HL-60/S4 treated with phorbol 12-myristate 13-acetate at 8.2 ng/mL for 4 days and 3 days (cell line): ENCODE data around the gene MECP2.

ENCODE experiments used
- in situ Hi-C: fragments of 300-500 bp; cut with MboI; formaldehyde crosslinking; loops from 2 replicates; pipeline ENCODE4 v1.15.0; 2022; ENCODE audit warnings: low sequenced_read_pairs

The MECP2 gene

DNA sequence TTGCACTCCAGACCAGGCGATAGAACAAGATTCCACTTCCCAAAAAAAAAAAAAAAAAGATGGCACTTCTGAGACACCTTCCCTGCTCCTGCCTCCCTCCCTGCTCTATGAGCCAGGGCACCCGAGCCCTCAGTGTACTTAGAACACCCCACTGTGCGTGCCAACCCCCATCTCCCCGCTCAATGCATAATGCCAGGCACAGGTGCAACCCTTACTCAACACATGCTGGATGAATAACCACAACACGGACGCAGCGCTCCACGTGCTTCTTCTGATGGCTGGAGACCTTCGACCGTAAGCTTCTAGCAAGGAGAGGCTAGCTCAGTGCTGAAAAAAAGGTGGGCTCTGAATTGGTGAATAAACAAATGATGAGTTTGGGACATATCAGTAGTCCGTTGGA, 57.9 kb downstream of the MECP2 start:
- in situ Hi-C loops = no loop called here

DNA sequence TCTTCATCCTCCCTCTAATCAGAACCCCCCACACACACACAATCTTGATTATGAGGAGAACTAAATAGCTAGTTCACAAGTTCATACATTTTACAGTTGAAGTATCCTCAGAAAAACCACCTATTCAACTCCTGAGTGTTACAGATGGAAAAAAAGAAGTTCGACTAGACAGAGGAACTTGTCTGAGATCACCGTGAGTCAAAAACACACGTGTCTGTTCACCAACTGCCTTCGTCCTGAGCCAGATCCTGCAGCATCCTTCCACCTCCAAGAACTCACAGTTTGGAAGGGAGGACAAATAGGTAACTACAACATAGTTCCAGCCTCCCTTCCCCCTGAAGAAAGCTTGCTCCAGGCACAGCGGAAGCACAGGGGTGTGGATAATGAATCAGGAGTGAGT, 58.9 kb downstream of the MECP2 start:
- in situ Hi-C loops = no loop called here

DNA sequence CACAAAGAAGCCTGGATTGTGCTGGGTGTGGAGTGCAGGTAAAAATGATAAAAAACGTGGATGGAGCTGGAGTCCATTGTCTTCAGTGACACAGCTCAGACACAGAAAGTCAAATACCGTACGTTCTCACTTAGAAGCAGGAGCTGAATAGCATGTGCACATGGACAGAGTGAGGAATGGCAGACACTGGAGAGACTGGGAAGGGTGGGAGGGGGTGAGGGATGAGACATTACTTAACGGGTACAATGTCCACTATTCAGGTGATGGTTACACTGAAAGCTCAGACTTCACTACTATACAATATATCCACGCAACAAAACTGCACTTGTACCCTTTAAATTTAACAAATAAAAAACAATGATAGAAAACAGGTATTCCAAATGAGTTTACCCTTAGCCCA, 59.8 kb downstream of the MECP2 start:
- in situ Hi-C loops = no loop called here

DNA sequence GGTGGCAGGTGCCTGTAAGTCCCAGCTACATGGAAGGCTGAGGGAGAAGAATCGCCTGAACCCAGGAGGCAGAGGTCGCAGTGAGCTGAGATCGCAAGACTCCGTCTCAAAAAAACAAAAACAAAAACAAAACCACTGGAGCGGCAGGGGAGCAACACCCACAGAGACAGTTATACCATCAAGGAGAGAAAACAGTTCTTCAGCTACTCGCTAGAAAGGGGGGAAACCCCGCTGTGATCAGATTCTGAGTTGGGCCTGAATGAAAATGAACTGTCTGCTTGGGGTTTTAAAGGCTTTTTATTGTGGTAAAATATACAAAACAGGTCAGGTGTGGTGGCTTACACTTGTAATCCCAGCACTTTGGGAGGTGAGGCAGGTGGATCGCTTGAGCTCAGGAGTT, 61.0 kb downstream of the MECP2 start:
- in situ Hi-C loops = no loop called here

DNA sequence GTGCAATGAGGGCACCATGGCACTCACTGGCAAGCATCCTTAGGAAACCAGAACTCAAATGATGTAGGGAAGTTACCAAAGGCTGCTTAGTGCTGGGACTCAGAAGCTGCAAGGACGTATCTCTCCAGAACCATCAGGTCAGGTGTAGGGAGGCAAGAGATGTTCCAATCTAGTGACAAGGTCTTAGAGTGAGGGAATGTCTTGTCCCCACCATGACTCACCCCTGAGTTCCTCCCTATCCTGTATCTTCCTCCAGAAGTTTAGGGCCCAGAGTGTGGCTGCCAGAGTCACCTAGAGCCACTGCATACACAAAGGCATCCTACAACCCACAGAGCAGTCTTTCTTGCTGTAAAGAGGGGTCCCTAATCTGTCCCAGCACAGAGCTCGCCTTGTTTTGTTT, 63.7 kb downstream of the MECP2 start:
- in situ Hi-C loops = no loop called here

DNA sequence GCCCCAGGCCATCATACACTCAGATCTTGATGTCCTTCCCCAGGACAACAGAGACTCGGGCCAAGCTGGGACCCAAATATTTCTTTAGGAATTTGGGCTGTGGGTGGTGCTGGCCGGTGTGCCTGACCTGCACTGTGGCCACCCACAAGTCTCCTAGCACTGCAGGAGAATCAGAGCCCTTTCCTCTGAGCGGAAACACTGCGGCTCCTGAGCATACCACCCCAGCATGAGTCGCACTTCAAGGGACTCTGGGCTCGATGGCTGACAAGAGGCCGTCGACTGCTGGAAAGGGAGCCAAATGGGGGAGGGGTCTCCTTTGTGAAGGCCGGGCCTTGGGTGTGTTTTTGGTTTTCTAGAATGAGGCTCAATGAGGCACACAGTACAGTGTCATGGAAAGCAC, 64.9 kb downstream of the MECP2 start:
- in situ Hi-C loops = no loop called here

DNA sequence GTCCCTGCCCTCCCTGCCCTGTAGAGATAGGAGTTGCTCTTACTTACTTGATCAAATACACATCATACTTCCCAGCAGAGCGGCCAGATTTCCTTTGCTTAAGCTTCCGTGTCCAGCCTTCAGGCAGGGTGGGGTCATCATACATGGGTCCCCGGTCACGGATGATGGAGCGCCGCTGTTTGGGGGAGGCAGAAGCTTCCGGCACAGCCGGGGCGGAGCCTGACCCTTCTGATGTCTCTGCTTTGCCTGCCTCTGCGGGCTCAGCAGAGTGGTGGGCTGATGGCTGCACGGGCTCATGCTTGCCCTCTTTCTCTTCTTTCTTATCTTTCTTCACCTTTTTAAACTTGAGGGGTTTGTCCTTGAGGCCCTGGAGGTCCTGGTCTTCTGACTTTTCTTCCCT, 65.4 kb downstream of the MECP2 start:
- in situ Hi-C loops = no loop called here

DNA sequence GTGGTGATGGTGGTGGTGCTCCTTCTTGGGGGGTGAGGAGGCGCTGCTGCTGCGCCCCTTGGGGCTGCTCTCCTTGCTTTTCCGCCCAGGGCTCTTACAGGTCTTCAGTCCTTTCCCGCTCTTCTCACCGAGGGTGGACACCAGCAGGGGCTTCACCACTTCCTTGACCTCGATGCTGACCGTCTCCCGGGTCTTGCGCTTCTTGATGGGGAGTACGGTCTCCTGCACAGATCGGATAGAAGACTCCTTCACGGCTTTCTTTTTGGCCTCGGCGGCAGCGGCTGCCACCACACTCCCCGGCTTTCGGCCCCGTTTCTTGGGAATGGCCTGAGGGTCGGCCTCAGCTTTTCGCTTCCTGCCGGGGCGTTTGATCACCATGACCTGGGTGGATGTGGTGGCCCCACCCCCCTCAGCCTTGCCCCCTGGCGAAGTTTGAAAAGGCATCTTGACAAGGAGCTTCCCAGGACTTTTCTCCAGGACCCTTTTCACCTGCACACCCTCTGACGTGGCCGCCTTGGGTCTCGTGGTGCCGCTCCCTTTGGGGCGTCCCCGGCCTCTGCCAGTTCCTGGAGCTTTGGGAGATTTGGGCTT, 66.7 kb downstream of the MECP2 start:
- in situ Hi-C loops = no loop called here

DNA sequence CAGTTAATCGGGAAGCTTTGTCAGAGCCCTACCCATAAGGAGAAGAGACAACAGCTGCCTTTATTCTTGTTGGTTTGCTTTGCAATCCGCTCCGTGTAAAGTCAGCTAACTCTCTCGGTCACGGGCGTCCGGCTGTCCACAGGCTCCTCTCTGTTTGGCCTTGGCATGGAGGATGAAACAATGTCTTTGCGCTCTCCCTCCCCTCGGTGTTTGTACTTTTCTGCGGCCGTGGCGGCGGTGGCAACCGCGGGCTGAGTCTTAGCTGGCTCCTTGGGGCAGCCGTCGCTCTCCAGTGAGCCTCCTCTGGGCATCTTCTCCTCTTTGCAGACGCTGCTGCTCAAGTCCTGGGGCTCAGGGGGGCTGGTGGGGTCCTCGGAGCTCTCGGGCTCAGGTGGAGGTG, 67.3 kb downstream of the MECP2 start:
- in situ Hi-C loops = no loop called here

DNA sequence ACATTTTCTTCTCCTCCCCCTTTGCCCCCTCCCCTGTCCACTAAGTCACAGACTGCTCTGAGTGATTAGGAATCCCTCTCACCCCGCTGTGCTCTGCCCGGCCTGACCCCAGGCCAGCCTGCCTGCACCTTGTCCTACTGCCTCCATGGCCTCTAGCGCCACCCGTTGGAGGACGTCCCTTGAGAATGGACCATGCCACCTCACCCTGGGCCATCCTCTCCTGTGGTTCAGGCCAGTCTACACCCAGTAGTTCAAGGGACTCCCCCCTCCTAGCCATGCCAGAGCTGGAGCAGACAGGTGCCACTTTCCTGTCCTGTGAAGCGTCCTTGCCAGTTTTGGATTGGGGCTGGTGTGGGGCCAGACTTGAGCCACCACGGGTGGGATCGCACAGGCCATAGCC, 68.1 kb downstream of the MECP2 start:
- in situ Hi-C loops = no loop called here

DNA sequence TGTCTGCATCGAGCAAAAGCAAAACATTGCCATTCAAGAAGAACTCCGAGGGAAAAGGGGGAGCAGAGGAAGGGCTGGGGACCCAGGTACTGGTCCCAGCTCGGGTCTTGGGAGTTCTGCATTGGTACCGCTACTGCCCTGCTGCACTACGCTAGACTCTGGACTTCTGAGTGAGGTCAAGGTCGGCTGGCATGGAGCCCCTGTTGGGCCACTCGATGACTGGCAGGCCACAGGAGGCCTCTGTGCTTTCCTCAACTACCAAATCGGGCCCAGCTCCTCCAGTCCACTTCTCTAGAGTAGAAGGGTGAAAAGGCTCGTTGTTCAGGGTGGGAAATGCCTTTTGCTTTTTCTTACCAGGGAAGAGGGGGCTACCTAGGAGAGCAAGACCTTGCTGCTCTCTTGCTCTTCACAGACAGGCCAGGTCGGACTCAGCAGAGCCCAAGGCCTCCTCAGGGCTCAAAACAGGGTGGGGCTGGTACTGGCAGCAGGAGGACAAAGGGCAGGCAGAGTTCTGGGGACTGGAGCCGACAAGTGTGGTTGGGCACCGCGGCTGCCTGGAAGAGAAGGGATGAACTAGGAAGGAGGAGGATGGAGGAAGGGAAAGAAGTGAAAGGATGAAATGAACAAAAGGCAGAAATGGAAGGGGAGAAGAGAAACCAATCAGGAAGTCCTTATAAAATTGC, 68.9 kb downstream of the MECP2 start:
- in situ Hi-C loops = no loop called here

DNA sequence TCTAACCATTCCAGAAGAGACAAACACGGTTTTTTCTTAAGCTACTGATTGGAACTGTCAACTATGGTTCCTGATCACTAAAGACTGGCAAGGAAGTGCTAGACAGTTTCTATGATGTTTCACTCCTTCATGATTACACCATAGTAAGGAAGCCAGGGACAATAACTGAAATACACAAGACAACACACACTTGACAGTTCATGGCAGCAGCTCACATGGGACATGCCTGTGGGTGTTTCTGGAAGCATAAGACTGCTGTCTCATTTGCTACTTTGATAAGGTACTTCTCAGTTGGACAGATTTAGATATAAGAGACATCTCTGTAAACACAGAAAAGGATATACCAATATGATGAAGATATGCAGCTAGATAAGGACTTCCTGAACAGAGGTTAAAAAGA, 69.5 kb downstream of the MECP2 start:
- in situ Hi-C loops = no loop called here

DNA sequence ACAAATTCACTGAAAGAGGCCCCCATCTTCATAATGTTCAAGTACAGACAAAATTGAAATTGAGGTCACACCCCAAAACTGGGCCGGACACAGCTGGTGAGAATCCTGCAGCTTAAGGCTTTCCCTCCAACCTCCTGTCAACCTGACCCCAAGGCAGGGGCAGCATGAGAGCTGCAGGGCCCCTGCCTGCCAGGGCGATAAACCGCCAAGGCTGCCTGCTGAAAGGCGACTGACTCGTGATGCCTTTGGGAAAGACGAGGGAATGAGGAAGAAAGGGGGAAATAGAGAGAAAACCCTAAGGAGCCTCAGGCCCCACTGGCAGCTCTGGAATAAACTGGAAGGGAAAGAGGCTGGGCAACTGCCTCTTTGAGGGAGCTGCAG, 70.5 kb downstream of the MECP2 start:
- in situ Hi-C loops = no loop called here

DNA sequence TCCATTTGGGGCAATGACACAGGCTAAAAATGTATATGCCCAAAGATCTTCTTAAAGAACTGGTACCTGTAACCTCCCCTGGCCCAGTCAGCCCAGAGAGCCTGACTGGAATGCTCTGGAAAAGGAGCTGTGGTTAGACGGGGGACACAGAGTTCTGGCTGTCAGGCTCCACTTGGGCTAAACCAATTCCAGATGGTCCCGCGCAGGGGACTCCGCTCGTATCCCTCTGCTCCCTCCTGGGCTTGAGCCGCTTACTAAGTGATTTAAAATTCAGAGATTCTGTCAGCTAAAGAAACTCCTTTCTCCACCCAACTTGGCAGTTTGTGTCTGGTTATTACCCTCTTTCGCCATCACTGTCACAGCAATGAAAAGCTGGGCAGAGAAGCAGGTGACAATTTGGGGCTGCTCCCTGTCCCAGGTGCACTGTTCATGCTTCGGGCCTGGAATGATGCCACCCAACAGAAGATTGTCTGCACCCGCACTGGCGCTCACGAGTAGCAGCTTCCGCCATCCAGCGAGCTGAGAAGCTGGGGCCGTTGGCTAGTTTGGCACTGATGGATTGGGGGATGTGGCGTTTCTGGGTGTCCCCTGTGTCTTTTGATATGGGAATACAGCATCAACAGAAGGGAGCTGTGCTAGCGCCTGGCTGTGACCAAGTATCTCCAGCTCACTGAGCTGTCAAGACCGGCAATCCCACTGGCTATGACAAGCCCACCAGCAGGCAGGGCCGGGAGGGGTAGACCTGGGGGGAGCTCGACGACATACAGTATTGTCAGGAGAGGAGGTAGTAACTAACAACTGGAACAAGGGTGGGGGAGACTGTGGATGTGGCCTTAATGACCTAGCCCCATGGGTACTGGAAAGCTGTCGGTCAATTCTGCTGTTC, 71.1 kb downstream of the MECP2 start:
- in situ Hi-C loops = no loop called here

DNA sequence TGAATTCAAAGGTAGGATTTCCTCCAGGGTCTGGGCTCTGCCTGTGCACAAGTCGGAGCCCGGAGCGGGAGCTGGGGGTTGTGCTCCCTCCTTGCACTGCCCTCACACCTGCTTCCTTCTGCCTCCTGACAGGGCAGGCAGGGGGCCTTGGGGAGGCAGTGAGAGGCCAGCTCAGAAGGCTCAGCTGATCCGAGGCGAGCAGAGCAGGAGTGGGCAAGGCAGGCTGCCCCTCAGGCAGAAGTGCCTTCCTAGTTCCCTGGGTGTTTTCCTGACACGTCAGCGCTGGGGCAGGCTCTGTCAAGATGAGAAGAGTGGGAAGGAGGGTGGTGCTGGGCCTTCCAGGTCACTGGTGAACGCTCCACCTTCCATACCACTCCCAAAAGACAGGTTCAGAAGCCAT, 72.3 kb downstream of the MECP2 start:
- in situ Hi-C loops = no loop called here

DNA sequence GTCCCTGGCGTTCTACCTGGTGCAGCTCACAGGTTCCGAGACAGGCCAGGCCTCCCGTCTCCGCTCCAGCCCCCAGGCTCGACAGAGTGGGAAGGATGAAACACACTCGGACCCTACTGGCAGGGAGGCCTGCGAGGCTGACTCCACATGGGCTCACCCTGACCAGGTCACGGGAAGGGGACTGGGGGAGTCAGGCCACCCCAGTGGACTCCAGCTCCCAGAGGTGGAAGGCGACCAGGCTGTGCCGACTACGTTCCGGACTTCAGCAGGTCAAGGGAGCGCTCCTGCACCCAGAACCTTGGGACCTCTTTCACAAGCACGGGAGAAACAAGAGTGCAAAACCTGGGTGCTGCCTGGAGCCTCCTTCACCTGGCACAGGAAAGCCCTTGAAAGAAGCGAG, 73.2 kb downstream of the MECP2 start:
- in situ Hi-C loops = no loop called here

DNA sequence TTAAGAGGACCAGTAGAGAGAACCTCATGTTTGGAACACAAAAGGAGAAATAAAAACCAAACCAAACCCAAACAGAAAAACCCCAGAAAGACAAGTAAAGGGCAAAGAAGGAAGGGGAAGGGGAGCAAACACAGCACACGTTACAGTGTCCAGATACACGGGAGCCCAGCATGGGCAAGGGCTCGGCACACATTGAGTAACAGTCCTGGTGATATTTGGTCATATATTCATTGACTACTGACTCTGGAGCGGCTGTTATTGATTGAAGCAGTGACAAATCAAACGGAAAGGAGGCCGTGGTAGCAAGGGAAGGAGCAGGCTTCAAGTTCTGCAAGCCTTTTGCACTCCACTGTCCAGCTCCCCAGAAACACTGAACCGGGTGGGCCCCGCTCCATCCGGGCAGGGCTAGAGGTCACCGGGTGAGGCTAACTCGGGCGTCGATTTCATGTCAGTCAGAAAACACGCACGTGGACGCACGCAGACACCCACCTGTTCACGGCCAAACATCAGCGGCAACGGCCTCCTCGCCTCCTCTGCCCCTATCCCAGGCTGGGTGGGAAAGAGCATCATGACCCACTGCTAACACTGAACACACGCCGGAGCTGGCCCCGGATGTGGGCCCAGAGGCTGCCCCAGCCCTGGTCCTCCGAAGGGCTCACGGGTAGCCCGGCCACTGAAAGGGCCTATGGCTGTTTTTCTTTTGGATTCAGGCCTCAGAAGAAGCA, 74.1 kb downstream of the MECP2 start:
- in situ Hi-C loops = no loop called here

DNA sequence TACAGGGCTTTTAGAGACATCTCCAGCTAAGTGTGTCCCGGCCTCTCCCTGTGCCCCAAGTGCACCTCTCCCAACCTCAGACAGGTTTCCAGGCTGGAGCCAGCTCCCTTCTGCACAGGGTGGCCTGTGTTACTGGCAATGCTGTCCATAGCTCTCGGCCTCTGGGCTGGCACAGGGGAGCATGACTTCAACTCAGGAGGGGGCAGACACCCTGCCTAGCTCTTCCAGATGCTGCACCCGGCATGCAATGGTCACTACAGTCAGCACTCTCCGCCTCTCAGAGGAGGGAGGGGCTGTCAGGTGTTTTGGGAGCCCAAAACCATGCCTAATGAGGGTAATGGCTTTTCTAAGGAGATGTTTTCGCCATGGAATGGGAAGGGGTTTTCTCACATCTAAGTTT, 75.4 kb downstream of the MECP2 start:
- in situ Hi-C loops = no loop called here

DNA sequence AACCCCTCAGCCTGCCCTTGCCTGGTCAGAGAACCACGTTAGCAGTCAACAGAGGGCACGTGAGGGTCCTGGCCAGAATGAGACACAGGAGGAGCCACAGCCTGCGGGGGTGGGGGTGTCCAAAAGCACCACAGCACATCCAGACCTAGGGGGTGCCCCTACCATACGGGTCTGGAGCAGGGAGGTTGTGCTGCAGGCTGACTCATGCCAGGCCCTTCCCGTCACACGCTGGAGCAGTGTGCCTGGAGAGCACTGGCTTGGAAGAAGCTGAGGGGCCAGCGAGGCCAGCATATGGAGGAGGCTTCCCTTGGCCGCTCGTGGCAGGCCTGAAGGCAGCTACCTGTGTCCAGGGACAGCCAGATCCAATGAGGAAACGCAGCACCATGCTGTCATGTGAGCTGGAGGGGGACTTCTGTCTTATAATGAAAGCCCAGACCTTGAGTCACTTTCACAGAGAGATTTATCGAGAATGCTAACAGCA, 76.3 kb downstream of the MECP2 start:
- in situ Hi-C loops = no loop called here

DNA sequence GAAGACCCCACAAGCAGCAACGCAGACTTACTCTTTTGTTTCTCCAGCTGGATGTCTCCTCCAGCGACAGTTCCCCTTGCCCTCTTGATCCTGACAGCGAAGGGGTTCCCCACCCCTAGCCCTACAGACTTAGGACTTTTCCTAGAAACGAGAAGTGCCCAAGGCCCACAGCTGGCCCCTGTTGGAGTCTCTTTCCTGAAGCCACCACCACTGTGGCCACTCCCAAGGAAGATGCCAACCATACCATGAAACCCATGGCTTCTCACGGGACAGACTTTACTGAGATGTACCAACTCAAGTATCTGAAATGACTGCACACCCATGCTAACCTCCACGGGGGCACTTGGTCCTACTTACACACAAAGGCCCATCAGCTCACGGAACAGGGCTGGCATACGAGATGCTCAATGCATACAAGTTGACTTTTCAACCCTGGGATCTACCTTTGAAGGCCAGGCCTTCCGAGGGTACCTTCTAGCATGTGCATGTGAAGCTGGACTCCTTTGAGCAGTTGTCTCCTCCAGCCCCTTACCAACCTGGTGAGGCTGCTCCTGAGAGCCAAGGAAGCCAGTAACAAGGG, 76.9 kb downstream of the MECP2 start:
- in situ Hi-C loops = no loop called here
